Left ventricle myocardium inferior (tissue), 1 donor: Measurements from ENCODE around the gene KTN1. TPM values are rescaled to one million over a fixed set of nuclear protein-coding genes. Genes with fewer than 3 reads are reported as not detected.
A peak's percentile ranks its signal among the peaks of the same experiment; 100 is the strongest.

Experiments used
- DNase-seq: peaks from one replicate; pipeline ENCODE4 v3.0.0-alpha.2; 2020
- H3K27ac ChIP-seq: fragments of 200-600 bp; replicated peaks from 2 replicates; pipeline ENCODE4 v1.8.0; 2021
- H3K27me3 ChIP-seq: fragments of 200-600 bp; 2 replicates; pipeline ENCODE4 v1.8.0; 2021; ENCODE audit warnings: low read depth
- H3K36me3 ChIP-seq: fragments of 200-600 bp; 2 replicates; pipeline ENCODE4 v1.8.0; 2021
- H3K4me1 ChIP-seq: fragments of 200-600 bp; 2 replicates; pipeline ENCODE4 v1.8.0; 2021
- H3K4me3 ChIP-seq: fragments of 200-600 bp; 2 replicates; pipeline ENCODE4 v1.8.0; 2021; ENCODE audit warnings: mild to moderate bottlenecking, moderate library complexity
- H3K9me3 ChIP-seq: fragments of 200-600 bp; replicated peaks from 2 replicates; pipeline ENCODE4 v1.8.0; 2021
- CTCF ChIP-seq: fragments of 200-600 bp; IDR thresholded peaks from 2 replicates; pipeline ENCODE4 v1.8.0; 2021; ENCODE audit warnings: antibody characterized with exemption, mild to moderate bottlenecking, borderline replicate concordance
- intact Hi-C: fragments of 100-400 bp; cut with micrococcal nuclease; formaldehyde crosslinking; loops from one replicate; pipeline ENCODE4 v1.11.0; 2022
- total RNA-seq: library from RNA; stranded (reverse); fragmentation: NEBNext Ultra II Directional; extraction: Animal tissue kit (Norgen Biotek cat#: 25700); gene quantifications from one replicate; pipeline ENCODE4 v1.2.1, GENCODE V29; 2021
- donor health status: DM: no; HTN: yes; CAD: no; lungs with severe emphysema.

The KTN1 gene
- total RNA-seq, 1 donor from 2014 or later, result 294 TPM

- Histone ChIP-seq H3K4me3 (no peak overlapping the region), H3K4me1 (peaks cover 39% of the 10 kb centered on the region), H3K36me3 (peaks cover 93% of the 10 kb centered on the region), H3K9me3 (no peaks in the 10 kb centered on the region), H3K27ac (peak overlapping the region; percentile 34), H3K27me3 (no peaks in the 10 kb centered on the region)
- no peak for DNase-seq
- intact Hi-C loops, result no loop called here
- TF ChIP-seq CTCF, result no peak
Measured at GRCh38 chr14:55681096-55681495, 101.1 kb downstream of the KTN1 start.

- H3K9me3 ChIP-seq, result no peaks in the 10 kb centered on the region
- H3K36me3 ChIP-seq, result peaks cover 67% of the 10 kb centered on the region
- no peak for DNase-seq
- TF ChIP-seq CTCF, result no peak
- H3K4me3 ChIP-seq, result no peak overlapping the region
- intact Hi-C loops, result no loop called here
- H3K27ac ChIP-seq, result peak overlapping the region; percentile 56
- peaks cover 30% of the 10 kb centered on the region for H3K4me1 ChIP-seq
- H3K27me3 ChIP-seq, result no peaks in the 10 kb centered on the region
Measured at GRCh38 chr14:55684956-55685584, 105.1 kb downstream of the KTN1 start.

GRCh38 chr14:55686713-55687112 lies 106.7 kb downstream of the KTN1 start:
- H3K27ac ChIP-seq, result no peak overlapping the region
- H3K27me3 ChIP-seq, result no peaks in the 10 kb centered on the region
- H3K4me1 ChIP-seq, result peaks cover 13% of the 10 kb centered on the region
- intact Hi-C loops, result no loop called here
- no peak overlapping the region for H3K4me3 ChIP-seq
- no peaks in the 10 kb centered on the region for H3K9me3 ChIP-seq
- peaks cover 53% of the 10 kb centered on the region for H3K36me3 ChIP-seq
- DNase-seq, result no peak
- no peak for TF ChIP-seq CTCF

- H3K4me3 ChIP-seq, result no peak overlapping the region
- DNase-seq, result no peak
- TF ChIP-seq CTCF, result no peak
- peaks cover 9% of the 10 kb centered on the region for H3K4me1 ChIP-seq
- H3K9me3 ChIP-seq, result no peaks in the 10 kb centered on the region
- H3K27ac ChIP-seq, result no peak overlapping the region
- no peaks in the 10 kb centered on the region for H3K27me3 ChIP-seq
- H3K36me3 ChIP-seq, result peaks cover 36% of the 10 kb centered on the region
- intact Hi-C loops, result no loop called here
Measured at GRCh38 chr14:55688566-55688965, 108.6 kb downstream of the KTN1 start.

- peaks cover 1% of the 10 kb centered on the region for H3K4me1 ChIP-seq
- no peak for DNase-seq
- no peaks in the 10 kb centered on the region for H3K27me3 ChIP-seq
- H3K36me3 ChIP-seq, result peaks cover 22% of the 10 kb centered on the region
- intact Hi-C loops, result no loop called here
- no peak overlapping the region for H3K27ac ChIP-seq
- no peak overlapping the region for H3K4me3 ChIP-seq
- TF ChIP-seq CTCF, result no peak
- no peaks in the 10 kb centered on the region for H3K9me3 ChIP-seq
Measured at GRCh38 chr14:55689981-55690871, 110.2 kb downstream of the KTN1 start.
